Liver (tissue), 3 donors: ENCODE results near the gene F7.

Experiments used
- ATF3 ChIP-seq: IDR thresholded peaks from 2 replicates; pipeline ENCODE4 v1.6.1; 2016; ENCODE audit warnings: antibody characterized with exemption
- GABPA ChIP-seq, 2 donors: IDR thresholded peaks in 1 of 2; conservative IDR thresholded peaks in 1 of 2; 2 replicates each; pipeline ENCODE4 v1.6.1; 2016; ENCODE audit warnings: antibody characterized with exemption in 2 of 2, mild to moderate bottlenecking in 1 of 2, moderate library complexity in 1 of 2
- JUND ChIP-seq, 2 donors: IDR thresholded peaks; 2 replicates each; pipeline ENCODE4 v1.6.1; 2016; ENCODE audit warnings: antibody characterized with exemption in 2 of 2
- MAX ChIP-seq: IDR thresholded peaks from 2 replicates; pipeline ENCODE4 v1.6.1; 2016; ENCODE audit warnings: antibody characterized with exemption
- NR2F2 ChIP-seq: IDR thresholded peaks from 2 replicates; pipeline ENCODE4 v1.6.1; 2016; ENCODE audit warnings: antibody characterized with exemption
- RAD21 ChIP-seq, 2 donors: IDR thresholded peaks; 2 replicates each; pipeline ENCODE4 v1.6.1; 2016; ENCODE audit warnings: antibody characterized with exemption in 2 of 2, mild to moderate bottlenecking in 2 of 2
- REST ChIP-seq: IDR thresholded peaks from 2 replicates; pipeline ENCODE4 v1.6.1; 2016; ENCODE audit warnings: antibody characterized with exemption, mild to moderate bottlenecking
- RXRA ChIP-seq, 2 donors: IDR thresholded peaks; 2 replicates each; pipeline ENCODE4 v1.6.1; 2017 to 2018; ENCODE audit warnings: antibody characterized with exemption in 2 of 2, mild to moderate bottlenecking in 1 of 2
- SP1 ChIP-seq: IDR thresholded peaks from 2 replicates; pipeline ENCODE4 v1.6.1; 2018; ENCODE audit warnings: antibody characterized with exemption, mild to moderate bottlenecking
- TAF1 ChIP-seq: conservative IDR thresholded peaks from 2 replicates; pipeline ENCODE4 v1.6.1; 2016; ENCODE audit warnings: antibody characterized with exemption, mild to moderate bottlenecking
- YY1 ChIP-seq: IDR thresholded peaks from 2 replicates; pipeline ENCODE4 v1.6.1; 2016; ENCODE audit warnings: antibody characterized with exemption, mild to moderate bottlenecking
- TF ChIP-seq, protein P1 (sequence below): fragments of 150-350 bp; IDR thresholded peaks from 2 replicates; pipeline ENCODE4 v1.5.1; 2017; ENCODE audit warnings: improper control_type of control experiment, low read depth, low read length; ENCODE audit not compliant: missing input control
- donor health status: healthy.
- donor health status: healthy.

DNA sequence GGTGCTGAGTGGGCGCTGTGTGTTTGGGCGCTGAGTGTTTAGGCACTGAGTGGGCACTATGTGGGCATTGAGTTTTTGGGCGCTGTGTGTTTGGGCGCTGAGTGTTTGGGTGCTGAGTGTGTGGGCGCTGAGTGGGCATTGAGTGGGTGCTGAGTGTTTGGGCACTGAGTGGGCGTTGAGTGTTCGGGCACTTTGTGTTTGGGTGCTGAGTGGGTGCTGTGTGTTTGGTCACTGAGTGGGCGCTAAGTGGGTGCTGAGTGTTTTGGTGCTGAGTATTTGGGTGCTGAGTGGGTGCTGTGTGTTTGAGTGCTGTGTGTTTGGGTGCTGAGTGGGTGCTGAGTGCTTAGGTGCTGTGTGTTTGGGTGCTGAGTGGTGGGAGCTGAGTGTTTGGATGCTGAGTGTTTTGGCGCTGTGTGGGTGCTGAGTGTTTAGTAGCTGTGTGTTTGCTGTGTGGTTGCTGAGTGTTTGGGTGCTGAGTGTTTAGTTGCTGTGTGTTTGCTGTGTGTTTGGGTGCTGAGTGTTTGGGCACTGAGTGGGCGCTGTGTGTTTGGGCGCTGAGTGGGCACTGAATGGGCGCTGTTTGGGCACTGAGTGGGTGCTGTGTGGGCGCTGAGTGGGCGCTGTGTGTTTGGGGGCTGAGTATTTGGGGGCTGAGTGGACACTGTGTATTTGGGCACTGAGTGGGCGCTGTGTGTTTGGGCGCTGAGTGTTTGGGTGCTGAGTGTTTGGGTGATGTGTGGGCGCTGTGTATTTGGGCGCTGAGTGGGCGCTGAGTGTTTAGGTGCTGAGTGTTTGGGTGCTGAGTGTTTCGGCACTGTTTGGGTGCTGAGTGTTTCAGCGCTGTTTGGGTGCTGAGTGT, 47.2 kb upstream of the F7 start:
- TF ChIP-seq, protein P1, sequence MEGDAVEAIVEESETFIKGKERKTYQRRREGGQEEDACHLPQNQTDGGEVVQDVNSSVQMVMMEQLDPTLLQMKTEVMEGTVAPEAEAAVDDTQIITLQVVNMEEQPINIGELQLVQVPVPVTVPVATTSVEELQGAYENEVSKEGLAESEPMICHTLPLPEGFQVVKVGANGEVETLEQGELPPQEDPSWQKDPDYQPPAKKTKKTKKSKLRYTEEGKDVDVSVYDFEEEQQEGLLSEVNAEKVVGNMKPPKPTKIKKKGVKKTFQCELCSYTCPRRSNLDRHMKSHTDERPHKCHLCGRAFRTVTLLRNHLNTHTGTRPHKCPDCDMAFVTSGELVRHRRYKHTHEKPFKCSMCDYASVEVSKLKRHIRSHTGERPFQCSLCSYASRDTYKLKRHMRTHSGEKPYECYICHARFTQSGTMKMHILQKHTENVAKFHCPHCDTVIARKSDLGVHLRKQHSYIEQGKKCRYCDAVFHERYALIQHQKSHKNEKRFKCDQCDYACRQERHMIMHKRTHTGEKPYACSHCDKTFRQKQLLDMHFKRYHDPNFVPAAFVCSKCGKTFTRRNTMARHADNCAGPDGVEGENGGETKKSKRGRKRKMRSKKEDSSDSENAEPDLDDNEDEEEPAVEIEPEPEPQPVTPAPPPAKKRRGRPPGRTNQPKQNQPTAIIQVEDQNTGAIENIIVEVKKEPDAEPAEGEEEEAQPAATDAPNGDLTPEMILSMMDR = no peak
- TF ChIP-seq YY1 = no peak
- no peak for TF ChIP-seq SP1
- TF ChIP-seq REST = no peak
- TF ChIP-seq NR2F2 = no peak
- TF ChIP-seq RAD21 (IDR thresholded peaks at IDR 0.05) = no peak
- TF ChIP-seq ATF3 = no peak
- no peak for TF ChIP-seq JUND (IDR thresholded peaks at IDR 0.05)
- no peak for TF ChIP-seq GABPA (IDR thresholded peaks at IDR 0.05 in 1 of 2, conservative IDR thresholded peaks at IDR 0.05 in 1 of 2)
- TF ChIP-seq TAF1 = no peak
- no peak for TF ChIP-seq MAX
- TF ChIP-seq RXRA (IDR thresholded peaks at IDR 0.05) = no peak
